ENCODE results near the gene PLBD1.

Gene PLBD1

GRCh38 chr12:14495326-14495725 lies 72.4 kb downstream of the PLBD1 start:
- no peak for DNase-seq

- no peak for DNase-seq
Measured at GRCh38 chr12:14482886-14483285, 84.8 kb downstream of the PLBD1 start.

GRCh38 chr12:14482361-14482760 lies 85.3 kb downstream of the PLBD1 start:
- DNase-seq, result no peak

DNA sequence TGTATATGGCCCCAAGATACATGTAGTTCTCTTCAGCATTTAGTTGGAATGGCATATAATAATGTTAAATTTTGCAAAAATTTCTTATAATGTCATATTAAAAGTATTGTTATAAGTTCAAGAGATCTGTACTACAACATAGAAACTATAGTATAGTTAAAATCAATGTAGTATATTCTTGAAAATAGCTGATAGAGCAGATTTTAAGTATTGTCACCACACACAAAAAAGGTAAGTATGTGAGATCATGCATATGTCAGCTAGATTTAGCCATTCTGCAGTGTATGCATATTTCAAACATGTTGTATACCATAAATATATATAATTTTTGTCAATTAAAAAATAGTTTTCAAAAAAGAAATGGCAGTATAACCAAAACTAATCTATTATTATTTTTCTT lies 86.5 kb downstream of the PLBD1 start:
- no peak for DNase-seq

DNA sequence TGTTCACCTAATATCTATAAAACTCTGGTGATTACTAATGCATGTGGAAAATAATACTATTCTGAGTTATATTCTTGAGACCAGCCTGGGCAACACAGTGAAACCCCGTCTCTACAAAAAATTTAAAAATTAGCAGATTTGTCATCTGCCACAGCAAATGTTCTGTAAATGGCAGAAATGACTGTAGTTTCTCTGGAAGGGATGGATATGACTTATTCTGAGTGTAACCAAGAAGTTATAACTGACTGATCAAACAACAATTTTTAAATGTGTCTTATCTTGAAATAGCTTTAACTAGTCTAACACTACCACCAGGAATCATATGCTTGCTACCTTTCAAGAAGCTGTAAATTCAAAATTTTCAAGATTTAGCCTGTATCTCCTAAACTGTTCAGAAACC lies 88.7 kb downstream of the PLBD1 start:
- DNase-seq, result no peak

DNA sequence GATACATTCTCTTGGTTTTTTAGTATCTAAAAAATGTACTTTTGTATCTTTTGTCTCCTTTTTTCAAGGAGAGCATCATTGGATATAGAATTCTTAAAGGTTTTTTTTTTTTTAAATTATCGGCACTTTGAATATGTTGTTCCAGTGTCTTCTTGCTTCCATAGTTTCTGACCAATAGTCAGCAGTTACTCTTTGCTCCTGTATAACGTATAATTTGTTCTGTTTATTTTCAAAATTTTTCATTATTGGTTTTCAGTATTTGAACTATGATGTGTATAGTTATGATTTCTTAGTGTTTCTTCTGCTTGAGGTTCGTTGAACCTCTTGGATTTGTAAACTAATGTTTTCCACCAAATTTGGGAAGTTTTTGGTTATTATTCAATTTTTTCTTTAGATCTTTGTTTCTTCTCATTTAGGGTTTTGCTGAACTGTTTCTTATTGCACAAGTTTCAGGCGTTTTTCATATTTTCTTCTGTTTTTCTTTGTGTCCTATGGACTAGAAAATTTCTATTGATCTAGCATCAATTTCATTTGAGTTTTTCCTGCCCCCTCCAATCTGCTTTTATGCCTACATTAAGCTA lies 93.9 kb downstream of the PLBD1 start:
- no peak for DNase-seq

GRCh38 chr12:14471497-14471896 lies 96.2 kb downstream of the PLBD1 start:
- no peak for DNase-seq

DNA sequence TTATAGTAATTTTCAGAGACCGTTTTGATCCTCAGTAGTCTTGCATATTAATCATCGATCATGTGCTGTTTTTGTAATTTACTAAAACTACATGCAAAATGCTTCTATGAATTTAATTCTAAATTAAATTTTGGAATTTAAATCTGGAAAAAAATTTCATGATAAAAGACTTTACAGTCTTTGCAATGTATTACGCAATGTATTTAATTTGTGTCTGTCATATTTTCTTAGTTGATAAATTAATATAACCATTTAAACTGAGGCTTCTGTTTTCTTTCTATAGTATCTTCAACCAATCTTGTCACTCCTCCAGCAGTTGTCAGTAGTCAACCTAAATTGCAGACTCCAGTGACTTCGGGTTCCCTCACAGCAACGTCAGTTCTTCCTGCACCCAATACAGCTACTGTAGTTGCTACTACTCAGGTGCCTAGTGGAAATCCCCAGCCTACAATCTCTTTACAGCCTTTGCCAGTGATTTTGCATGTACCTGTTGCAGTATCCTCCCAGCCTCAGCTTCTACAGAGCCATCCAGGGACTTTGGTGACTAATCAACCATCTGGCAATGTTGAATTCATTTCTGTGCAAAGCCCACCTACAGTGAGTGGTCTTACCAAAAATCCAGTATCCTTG lies 107.4 kb downstream of the PLBD1 start:
- no peak for DNase-seq

- no peak for DNase-seq
Measured at GRCh38 chr12:14454098-14454907, 113.4 kb downstream of the PLBD1 start.
